GM12878 (cell line): ENCODE results near the gene SRRM2. TPM values are rescaled to one million over a fixed set of nuclear protein-coding genes. Genes with fewer than 3 reads are reported as not detected.

Source experiments
- ATAC-seq: fragments of 200-7000 bp; cut with Tn5 transposase; 3 replicates; pipeline ENCODE4 v1.9.1; 2020; ENCODE audit warnings: mild to moderate bottlenecking, moderate library complexity
- BruUV-seq: library from RNA; stranded (reverse); fragments of 400-500 nt; replicated peaks from 2 replicates; lab custom pipeline; 2021; lab: Mats Ljungman, UMichigan
- CTCF ChIA-PET: fragments of 300-600 bp; sonication (Branson Sonifier 250); formaldehyde crosslinking; extraction: SDS; loops from one replicate; lab custom pipeline; 2021; ENCODE audit warnings: inconsistent platforms; lab: Yijun Ruan, JAX
- POLR2A ChIA-PET: fragments of 350-600 bp; formaldehyde crosslinking; extraction: SDS; loops from one replicate; lab custom pipeline; 2021; ENCODE audit warnings: inconsistent platforms; lab: Charles Lee
- RAD21 ChIA-PET: fragments of 300-600 bp; sonication (Branson Sonifier 250); formaldehyde crosslinking; loops from one replicate; lab custom pipeline; 2023; ENCODE audit warnings: antibody characterized with exemption; ENCODE audit not compliant: unreplicated experiment; lab: Charles Lee
- SMC1A ChIA-PET: fragments of 300-600 bp; sonication (Branson Sonifier 250); formaldehyde crosslinking; loops from one replicate; lab custom pipeline; 2023; ENCODE audit not compliant: unreplicated experiment, uncharacterized antibody; lab: Charles Lee
- DNase-seq: peaks from one replicate; pipeline ENCODE4 v3.0.0-alpha.2; 2011; ENCODE audit warnings: low read depth, low spot score
- FAIRE-seq: peaks from 3 replicates; lab custom pipeline; 2011; peaks lifted over from hg19 to GRCh38; lab: Jason Lieb, UNC
- H2AFZ ChIP-seq: 2 replicates; pipeline ENCODE4 v1.6.0; 2011; ENCODE audit warnings: low read depth, low read length, control low read depth; ENCODE audit not compliant: control insufficient read depth
- H3K27ac ChIP-seq: 2 replicates; pipeline ENCODE4 v1.5.1; 2011; ENCODE audit warnings: control low read depth; ENCODE audit not compliant: control insufficient read depth, insufficient read depth
- H3K27me3 ChIP-seq, 2 experiments: replicated peaks in 1 of 2; 2 replicates each; pipeline versions ENCODE4 v1.6.0 to v1.6.1; 2011; ENCODE audit warnings: low read length in 1 of 2; ENCODE audit not compliant: control insufficient read depth in 2 of 2, insufficient read depth in 2 of 2
- H3K36me3 ChIP-seq, 2 experiments: 2 replicates each; pipeline ENCODE4 v1.5.1; 2011; ENCODE audit warnings: low read length in 1 of 2; ENCODE audit not compliant: control insufficient read depth in 2 of 2, insufficient read depth in 2 of 2
- H3K4me1 ChIP-seq: 2 replicates; pipeline ENCODE4 v1.6.1; 2011; ENCODE audit warnings: mild to moderate bottlenecking, low read length, moderate library complexity, mixed read lengths; ENCODE audit not compliant: control insufficient read depth, insufficient read depth
- H3K4me2 ChIP-seq: 2 replicates; pipeline ENCODE4 v1.6.0; 2011; ENCODE audit warnings: control low read depth; ENCODE audit not compliant: control insufficient read depth, insufficient read depth
- H3K4me3 ChIP-seq: fragments of 200-600 bp; sonication (generic); 2 replicates; pipeline ENCODE4 v1.5.1; 2016
- H3K79me2 ChIP-seq: 2 replicates; pipeline ENCODE4 v1.6.0; 2011; ENCODE audit warnings: low read length; ENCODE audit not compliant: control insufficient read depth, insufficient read depth
- H3K9ac ChIP-seq: 2 replicates; pipeline ENCODE4 v1.8.0; 2011; ENCODE audit warnings: low read length, control low read depth, mixed read lengths; ENCODE audit not compliant: control insufficient read depth, insufficient read depth
- H3K9me3 ChIP-seq: replicated peaks from 3 replicates; pipeline ENCODE4 v1.5.1; 2011; ENCODE audit warnings: mild to moderate bottlenecking, low read length; ENCODE audit not compliant: control insufficient read depth, insufficient read depth
- H4K20me1 ChIP-seq: 2 replicates; pipeline ENCODE4 v1.6.0; 2011; ENCODE audit not compliant: control insufficient read depth, insufficient read depth
- CUX1 ChIP-seq: IDR thresholded peaks from 2 replicates; pipeline ENCODE4 v1.6.1; 2012; ENCODE audit warnings: improper control_type of control experiment, low read depth, low read length; ENCODE audit not compliant: insufficient replicate concordance
- ESRRA ChIP-seq: IDR thresholded peaks from 2 replicates; pipeline ENCODE4 v1.6.1; 2012; ENCODE audit warnings: mild to moderate bottlenecking, low read length, improper control_type of control experiment
- EZH2 ChIP-seq: IDR thresholded peaks from 2 replicates; pipeline ENCODE4 v1.6.1; 2012; ENCODE audit warnings: low read depth, mild to moderate bottlenecking, control low read depth, inconsistent platforms, low read length, borderline replicate concordance; ENCODE audit not compliant: control insufficient read depth
- GABPA ChIP-seq: IDR thresholded peaks from 2 replicates; pipeline ENCODE4 v1.6.1; 2014; ENCODE audit warnings: antibody characterized with exemption, low read depth, mild to moderate bottlenecking, inconsistent platforms
- PRDM15 ChIP-seq: fragments of 450-650 bp; formaldehyde crosslinking; IDR thresholded peaks from 2 replicates; pipeline ENCODE4 v1.4.0; 2020; ENCODE audit warnings: mild to moderate bottlenecking, moderate library complexity
- USF1 ChIP-seq: IDR thresholded peaks from 2 replicates; pipeline ENCODE4 v1.6.1; 2011; ENCODE audit warnings: borderline replicate concordance, low read depth, mild to moderate bottlenecking, moderate library complexity, mixed read lengths, low read length; ENCODE audit not compliant: insufficient read depth; ENCODE audit errors: extremely low read length
- ZBTB11 ChIP-seq: fragments of 450-650 bp; formaldehyde crosslinking; IDR thresholded peaks from 2 replicates; pipeline ENCODE4 v1.5.0; 2022; ENCODE audit warnings: mild to moderate bottlenecking, missing genetic modification characterization
- ZZZ3 ChIP-seq: IDR thresholded peaks from 2 replicates; pipeline ENCODE4 v1.6.1; 2011; ENCODE audit warnings: low read depth; ENCODE audit not compliant: control insufficient read depth, insufficient read length
- WGBS: methylation state at CpG from one replicate; pipeline ENCODE4 v1.1.6; 2016; ENCODE audit warnings: low lambda C conversion rate; ENCODE audit not compliant: insufficient replicate concordance, insufficient coverage; ENCODE audit errors: missing lambda C conversion rate; 5-methylcytosine and 5-hydroxymethylcytosine counted together
- in situ Hi-C: fragments of 300-500 bp; cut with MboI; formaldehyde crosslinking; loops from 9 replicates; pipeline ENCODE4 v1.14.3; 2018; ENCODE audit warnings: mixed read lengths
- intact Hi-C: fragments of 100-400 bp; cut with micrococcal nuclease; formaldehyde crosslinking; loops from one replicate; pipeline ENCODE4 v1.14.2; 2022; ENCODE audit not compliant: unreplicated experiment
- polyA plus RNA-seq, 11 experiments: library from polyadenylated mRNA; depleted of rRNA in 4 of 11; unstranded in 6 of 11; stranded (reverse) in 5 of 11; fragments of >200 nt; fragmentation: Nextera tagmentation in 4 of 11; fragmentation: Illumina TruSeq in 1 of 11; extraction: Ambion mirVana in 4 of 11; extraction: Trizol in 1 of 11; gene quantifications; 1 replicate in 1 of 11; 2 replicates in 10 of 11; pipeline versions ENCODE4 v1.2.1 to v1.2.3, GENCODE V29; 2011 to 2016; ENCODE audit warnings: inconsistent platforms in 2 of 11, missing spikeins in 2 of 11, low read depth in 1 of 11
- total RNA-seq, 4 experiments: library from RNA; depleted of rRNA in 3 of 4; stranded (reverse); fragments of >200 nt in 3 of 4; fragmentation: Illumina TruSeq in 1 of 4; extraction: Trizol in 1 of 4; gene quantifications; 2 replicates each; pipeline versions ENCODE4 v1.2.1 to v1.2.3, GENCODE V29; 2013 to 2021

SRRM2 gene
- total and polyA plus RNA-seq, 10 of the 15 experiments (the other 5 are each of a cell fraction or from before 2014, with no cell fraction given): 30.1 to 502 (median 196) TPM

- 36% methylated on average over 20 of the region's 20 CpGs for WGBS
- BruUV-seq: no TSS peak
- in situ Hi-C loops: no loop called here
- no peak for ATAC-seq
- Histone ChIP-seq H3K4me1 (no peaks in the 10 kb centered on the region), H3K9ac (no peak overlapping the region), H3K4me2 (no peak overlapping the region), H4K20me1 (no peaks in the 10 kb centered on the region), H3K9me3 (no peaks in the 10 kb centered on the region), H3K27ac (no peak overlapping the region), H2AFZ (no peak overlapping the region), H3K79me2 (peaks cover 7% of the 10 kb centered on the region), H3K36me3 (no peaks in the 10 kb centered on the region), H3K27me3 (peaks cover 0 to 4% of the 10 kb centered on the region in 2 experiments; a peak in 2 of 4 replicates), H3K4me3 (no peak overlapping the region)
- ChIA-PET SMC1A (interaction anchor here (1.0 kb wide), 1 partner anchor 103 kb away, joined by 3 read pairs; no protein-coding TSS in a partner anchor), POLR2A (no interaction called here), RAD21 (no interaction called here), CTCF (no interaction called here)
- no peak for FAIRE-seq
- DNase-seq: no peak
- intact Hi-C loops: no loop called here
- no peak for TF ChIP-seq EZH2
- no peak for TF ChIP-seq ZBTB11 (CRISPR knock-in tag)
- TF ChIP-seq PRDM15 (CRISPR knock-in tag): no peak
- no peak for TF ChIP-seq GABPA
- no peak for TF ChIP-seq ESRRA
- no peak for TF ChIP-seq CUX1
- no peak for TF ChIP-seq USF1
- TF ChIP-seq ZZZ3: no peak
Measured at GRCh38 chr16:2814551-2815298, 62.3 kb downstream of the SRRM2 start.
